Testis (tissue), 3 donors: ENCODE data around the gene GNA14. TPM values are rescaled to one million over a fixed set of nuclear protein-coding genes. Genes with fewer than 3 reads are reported as not detected.
"Not testable (repeated sequence)": the region's sequence is repeated elsewhere in the genome, so short reads cannot be mapped to it uniquely, and the experiment has no call there.

Source experiments
- DNase-seq: peaks from one replicate; pipeline ENCODE4 v3.0.0-alpha.2; 2019
- H3K27ac ChIP-seq, 2 donors: fragments of 200-600 bp; sonication (generic); one replicate each; pipeline ENCODE4 v1.5.1; 2019
- H3K27me3 ChIP-seq: fragments of 200-600 bp; sonication (generic); one replicate; pipeline ENCODE4 v1.5.1; 2019
- H3K36me3 ChIP-seq: fragments of 200-600 bp; sonication (generic); one replicate; pipeline ENCODE4 v1.5.1; 2017; ENCODE audit warnings: low read depth; ENCODE audit errors: missing control alignments
- H3K4me1 ChIP-seq: fragments of 200-600 bp; sonication (generic); one replicate; pipeline ENCODE4 v1.5.1; 2019
- H3K4me3 ChIP-seq, 2 donors: fragments of 200-600 bp; sonication (generic); one replicate each; pipeline ENCODE4 v1.5.1; 2017 to 2019
- H3K9me3 ChIP-seq: fragments of 200-600 bp; sonication (generic); one replicate; pipeline ENCODE4 v1.5.1; 2017
- POLR2A ChIP-seq: fragments of 450-650 bp; IDR thresholded peaks from one replicate; pipeline ENCODE4 v1.6.1; 2017; ENCODE audit warnings: antibody characterized with exemption, mild to moderate bottlenecking, moderate library complexity
- WGBS, 2 donors: methylation state at CpG; one replicate each; pipeline ENCODE4 v1.1.5; 2018; 5-methylcytosine and 5-hydroxymethylcytosine counted together
- intact Hi-C: fragments of 100-400 bp; cut with DNase I; formaldehyde crosslinking; loops from one replicate; pipeline ENCODE4 v1.15.1; 2023; ENCODE audit warnings: low total_unique reads
- polyA plus RNA-seq: library from polyadenylated mRNA; stranded (reverse); fragments of 350-450 nt; fragmentation: Illumina TruSeq; extraction: RNeasy Lipid Tissue Mini Kit (QIAGEN cat#74804); gene quantifications from one replicate; pipeline ENCODE4 v1.2.3, GENCODE V29; 2014; ENCODE audit warnings: low read depth, low replicate concordance; ENCODE audit not compliant: insufficient read depth
- total RNA-seq, 2 donors: library from RNA; depleted of rRNA; stranded (reverse); fragments of >200 nt; gene quantifications; one replicate each; pipeline ENCODE4 v1.2.3, GENCODE V29; 2016
- TF ChIP-seq, protein P1 (sequence below), 3 experiments: fragments of 450-650 bp in 2 of 3; fragments of 200-600 bp in 1 of 3; sonication (generic) in 1 of 3; IDR thresholded peaks; one replicate each; pipeline ENCODE4 v1.5.1; 2016 to 2019; ENCODE audit warnings: antibody characterized with exemption in 3 of 3, mild to moderate bottlenecking in 2 of 3, moderate library complexity in 1 of 3

GNA14 gene
- total and polyA plus RNA-seq, 3 donors from 2014 or later = 3.1 to 4.4 (median 4.3) TPM

DNA sequence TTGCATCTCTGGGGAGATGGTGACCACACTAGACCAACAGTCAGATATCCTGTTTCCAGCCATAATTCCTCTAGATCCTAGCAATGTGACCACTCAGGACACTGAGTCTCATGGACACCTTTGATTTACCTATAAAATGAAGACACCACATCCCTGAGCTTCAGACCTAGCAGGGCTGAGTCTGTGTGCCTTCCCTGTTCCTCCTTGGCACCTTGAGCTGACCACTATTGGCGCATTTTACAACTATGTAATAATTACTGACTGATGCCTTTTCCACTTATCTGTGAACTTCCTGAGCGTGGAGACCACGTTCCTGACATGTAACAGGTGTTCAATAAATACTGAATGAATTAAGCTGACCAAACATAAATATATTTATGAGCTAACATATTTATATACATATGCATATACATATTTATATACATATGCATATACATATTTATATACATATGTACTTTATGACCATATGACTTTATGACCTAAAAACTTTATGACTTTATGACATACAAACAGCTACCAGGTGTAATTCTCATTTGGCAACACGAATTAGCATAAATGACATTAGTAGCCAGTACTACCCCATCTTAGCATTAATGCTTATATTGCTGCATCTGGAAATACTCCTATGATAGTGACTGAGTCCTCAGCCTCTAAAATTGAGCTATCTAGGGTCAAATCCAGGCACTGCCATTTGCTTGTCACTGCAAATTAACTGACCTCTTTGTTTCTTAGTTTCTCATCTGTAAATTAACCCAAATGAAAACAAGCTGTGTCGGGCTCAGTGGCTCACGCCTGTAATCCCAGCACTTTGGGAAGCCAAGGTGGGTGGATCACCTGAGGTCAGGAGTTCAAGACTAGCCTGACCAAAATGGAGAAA is 150.6 kb downstream of the GNA14 start:
- no peak overlapping the region for H3K4me3 ChIP-seq
- no peaks in the 10 kb centered on the region for H3K9me3 ChIP-seq
- intact Hi-C loops = no loop called here
- H3K27me3 ChIP-seq = no peaks in the 10 kb centered on the region
- H3K36me3 ChIP-seq = no peaks in the 10 kb centered on the region
- TF ChIP-seq, protein P1, sequence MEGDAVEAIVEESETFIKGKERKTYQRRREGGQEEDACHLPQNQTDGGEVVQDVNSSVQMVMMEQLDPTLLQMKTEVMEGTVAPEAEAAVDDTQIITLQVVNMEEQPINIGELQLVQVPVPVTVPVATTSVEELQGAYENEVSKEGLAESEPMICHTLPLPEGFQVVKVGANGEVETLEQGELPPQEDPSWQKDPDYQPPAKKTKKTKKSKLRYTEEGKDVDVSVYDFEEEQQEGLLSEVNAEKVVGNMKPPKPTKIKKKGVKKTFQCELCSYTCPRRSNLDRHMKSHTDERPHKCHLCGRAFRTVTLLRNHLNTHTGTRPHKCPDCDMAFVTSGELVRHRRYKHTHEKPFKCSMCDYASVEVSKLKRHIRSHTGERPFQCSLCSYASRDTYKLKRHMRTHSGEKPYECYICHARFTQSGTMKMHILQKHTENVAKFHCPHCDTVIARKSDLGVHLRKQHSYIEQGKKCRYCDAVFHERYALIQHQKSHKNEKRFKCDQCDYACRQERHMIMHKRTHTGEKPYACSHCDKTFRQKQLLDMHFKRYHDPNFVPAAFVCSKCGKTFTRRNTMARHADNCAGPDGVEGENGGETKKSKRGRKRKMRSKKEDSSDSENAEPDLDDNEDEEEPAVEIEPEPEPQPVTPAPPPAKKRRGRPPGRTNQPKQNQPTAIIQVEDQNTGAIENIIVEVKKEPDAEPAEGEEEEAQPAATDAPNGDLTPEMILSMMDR (IDR thresholded peaks at IDR 0.05) = no peak
- TF ChIP-seq POLR2A = no peak
- peaks cover 21% of the 10 kb centered on the region for H3K4me1 ChIP-seq
- no peak for DNase-seq
- WGBS, 2 donors = 86 to 95% methylated on average over 6 of the region's 6 CpGs
- H3K27ac ChIP-seq = no peak overlapping the region

DNA sequence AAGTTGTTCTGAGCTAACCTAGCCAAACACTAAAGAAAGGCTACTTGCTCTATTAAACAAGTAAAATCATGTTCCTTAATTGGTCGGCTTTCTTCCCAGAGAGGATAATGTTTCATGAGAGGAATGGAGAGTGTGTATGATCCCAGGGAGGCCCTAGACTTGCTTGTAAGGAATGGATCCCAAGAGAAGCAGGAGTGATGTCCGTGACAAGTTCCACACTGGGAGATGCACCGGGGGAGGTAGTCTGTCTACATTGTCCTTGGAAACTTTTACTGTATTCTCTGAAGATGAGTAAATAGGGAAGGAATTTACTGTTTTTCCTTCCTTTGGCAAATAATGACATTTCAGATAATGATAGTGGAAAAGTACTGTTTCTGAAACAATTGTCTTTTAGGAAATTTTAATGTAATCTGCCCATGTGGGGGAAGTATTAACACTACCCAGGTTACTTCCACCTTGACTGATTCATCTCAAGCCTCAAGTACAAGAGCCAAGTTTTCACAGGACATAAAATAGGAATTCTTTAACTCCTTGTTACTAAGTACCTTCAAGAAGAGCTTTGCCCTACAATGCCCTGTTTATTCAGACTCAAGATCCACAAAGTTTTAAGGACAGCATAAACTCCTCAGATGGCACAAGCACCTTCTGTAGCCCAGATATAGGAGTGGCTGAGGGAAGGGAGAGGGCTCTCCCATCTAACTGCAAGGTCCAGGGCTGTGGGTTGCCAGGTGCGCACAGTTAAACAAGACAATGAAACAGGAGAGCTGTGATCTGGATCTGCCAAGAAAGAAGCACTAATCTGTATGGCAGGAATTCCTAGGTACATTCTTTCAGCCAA is 152.1 kb downstream of the GNA14 start:
- WGBS, 2 donors = 30 to 45% methylated on average over 4 of the region's 4 CpGs
- peak; percentile 49 for DNase-seq
- Histone ChIP-seq H3K4me1 (peaks cover 21% of the 10 kb centered on the region), H3K4me3 (no peak overlapping the region), H3K27me3 (no peaks in the 10 kb centered on the region), H3K27ac (peak overlapping the region in 1 of 2 donors; percentile 53), H3K9me3 (no peaks in the 10 kb centered on the region), H3K36me3 (no peaks in the 10 kb centered on the region)
- no peak for TF ChIP-seq POLR2A
- TF ChIP-seq, protein P1 (IDR thresholded peaks at IDR 0.05) = no peak
- intact Hi-C loops = no loop called here

DNA sequence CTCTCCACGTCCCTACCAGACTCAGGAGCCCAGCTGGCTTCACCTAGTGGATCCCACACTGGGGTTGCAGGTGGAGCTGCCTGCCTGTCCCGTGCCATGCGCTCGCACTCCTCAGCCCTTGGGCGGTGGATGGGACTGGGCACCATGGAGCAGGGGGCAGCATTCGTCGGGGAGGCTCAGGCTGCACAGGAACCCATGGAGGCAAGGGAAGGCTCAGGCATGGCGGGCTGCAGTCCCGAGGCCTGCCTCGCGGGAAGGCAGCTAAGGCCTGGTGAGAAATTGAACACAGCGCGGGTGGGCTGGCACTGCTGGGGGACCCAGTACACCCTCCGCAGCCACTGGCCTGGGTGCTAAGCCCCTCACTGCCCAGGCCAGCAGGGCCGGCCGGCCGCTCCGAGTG is 157.8 kb downstream of the GNA14 start:
- intact Hi-C loops, H3K36me3 ChIP-seq, H3K4me1 ChIP-seq, H3K27me3 ChIP-seq, H3K27ac ChIP-seq, DNase-seq, H3K9me3 ChIP-seq: not testable (repeated sequence)
- H3K4me3 ChIP-seq = peak overlapping the region in 1 of 2 donors; percentile 17
- WGBS, 2 donors = 72 to 78% methylated on average over 4 to 15 of the region's 18 CpGs

DNA sequence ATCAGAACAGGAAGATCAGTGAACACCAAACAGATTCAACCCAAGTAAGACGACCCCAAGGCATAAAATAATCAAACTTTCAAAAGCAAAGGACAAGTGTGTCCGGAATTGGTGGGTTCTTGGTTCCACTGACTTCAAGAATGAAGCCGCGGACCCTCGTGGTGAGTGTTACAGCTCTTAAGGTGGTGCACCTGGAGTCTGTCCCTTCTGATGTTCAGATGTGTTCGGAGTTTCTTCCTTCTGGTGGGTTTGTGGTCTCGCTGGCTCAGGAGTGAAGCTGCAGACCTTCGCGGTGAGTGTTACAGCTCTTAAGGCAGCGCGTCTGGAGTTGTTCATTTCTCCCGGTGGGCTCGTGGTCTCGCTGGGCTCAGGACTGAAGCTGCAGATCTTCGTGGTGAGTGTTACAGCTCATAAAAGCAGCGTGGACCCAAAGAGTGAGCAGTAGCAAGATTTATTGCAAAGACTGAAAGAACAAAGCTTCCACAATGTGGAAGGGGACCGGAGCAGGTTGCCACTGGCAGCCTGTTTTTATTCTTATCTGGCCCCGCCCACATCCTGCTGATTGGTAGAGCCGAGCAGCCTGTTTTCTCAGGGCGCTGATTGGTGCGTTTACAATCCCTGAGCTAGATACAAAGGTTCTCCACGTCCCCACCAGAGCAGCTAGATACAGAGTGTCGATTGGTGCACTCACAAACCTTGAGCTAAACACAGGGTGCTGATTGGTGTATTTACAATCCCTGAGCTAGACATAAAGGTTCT is 158.5 kb downstream of the GNA14 start:
- H3K27me3 ChIP-seq, intact Hi-C loops, H3K4me1 ChIP-seq, H3K27ac ChIP-seq, H3K9me3 ChIP-seq, H3K36me3 ChIP-seq: not testable (repeated sequence)
- 70 to 72% methylated on average over 21 to 23 of the region's 23 CpGs for WGBS, 2 donors
- DNase-seq = peak; percentile 63
- H3K4me3 ChIP-seq = peak overlapping the region in 1 of 2 donors; percentile 32

DNA sequence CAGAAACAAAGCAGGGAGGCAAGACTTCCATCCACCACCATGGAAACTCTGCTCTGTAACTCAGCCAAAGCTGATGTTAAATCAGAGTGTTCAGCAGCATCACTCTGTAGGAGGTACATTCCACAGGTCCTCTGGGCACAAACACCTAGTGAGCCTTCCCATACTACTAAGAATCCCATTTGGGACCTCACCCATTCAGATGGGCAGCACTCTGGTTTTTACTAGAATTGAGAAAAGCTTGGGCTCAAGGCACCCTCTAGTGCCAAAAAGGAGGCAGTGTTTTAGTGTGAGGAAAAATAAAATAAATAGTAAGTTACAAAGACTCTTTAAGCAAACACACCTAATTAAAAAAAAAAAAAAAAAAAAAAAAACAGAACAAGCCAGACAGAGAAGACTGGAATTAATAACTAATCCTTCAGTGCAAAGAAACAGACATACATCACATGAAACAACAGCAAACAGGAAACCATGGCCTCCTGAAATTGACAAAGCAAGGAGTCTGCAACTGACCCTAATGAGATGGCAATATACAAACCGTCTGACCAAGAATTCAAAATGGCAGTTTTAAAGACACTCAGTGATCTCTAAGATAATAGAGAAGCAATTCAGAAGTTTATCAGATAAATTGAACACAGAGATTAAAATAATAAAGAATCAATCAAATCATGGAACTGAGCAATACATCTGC is 159.5 kb downstream of the GNA14 start:
- H3K27ac ChIP-seq = no peak overlapping the region
- no peaks in the 10 kb centered on the region for H3K9me3 ChIP-seq
- intact Hi-C loops = no loop called here
- H3K4me3 ChIP-seq = no peak overlapping the region
- WGBS, 2 donors = 56 to 69% methylated on average over 1 of the region's 1 CpG
- DNase-seq = no peak
- no peaks in the 10 kb centered on the region for H3K4me1 ChIP-seq
- TF ChIP-seq, protein P1 (IDR thresholded peaks at IDR 0.05) = no peak
- no peak for TF ChIP-seq POLR2A
- H3K36me3 ChIP-seq = no peaks in the 10 kb centered on the region
- H3K27me3 ChIP-seq = no peaks in the 10 kb centered on the region
